GM12878 (cell line): Measurements from ENCODE around the gene CCT8L2. TPM values are rescaled to one million over a fixed set of nuclear protein-coding genes. Genes with fewer than 3 reads are reported as not detected.

Source experiments
- polyA plus RNA-seq, 11 experiments: library from polyadenylated mRNA; depleted of rRNA in 4 of 11; unstranded in 6 of 11; stranded (reverse) in 5 of 11; fragments of >200 nt; fragmentation: Nextera tagmentation in 4 of 11; fragmentation: Illumina TruSeq in 1 of 11; extraction: Ambion mirVana in 4 of 11; extraction: Trizol in 1 of 11; gene quantifications; 1 replicate in 1 of 11; 2 replicates in 10 of 11; pipeline versions ENCODE4 v1.2.1 to v1.2.3, GENCODE V29; 2011 to 2016; ENCODE audit warnings: inconsistent platforms in 2 of 11, missing spikeins in 2 of 11, low read depth in 1 of 11
- total RNA-seq, 4 experiments: library from RNA; depleted of rRNA in 3 of 4; stranded (reverse); fragments of >200 nt in 3 of 4; fragmentation: Illumina TruSeq in 1 of 4; extraction: Trizol in 1 of 4; gene quantifications; 2 replicates each; pipeline versions ENCODE4 v1.2.1 to v1.2.3, GENCODE V29; 2013 to 2021

CCT8L2 gene
- total and polyA plus RNA-seq, 10 of the 15 experiments (the other 5 are each of a cell fraction or from before 2014, with no cell fraction given), result not detected

Other genes starting within 250 kb of the CCT8L2 start
- gene XKR3, start 232.6 kb upstream of the CCT8L2 start, total RNA-seq (2014; rRNA removed), result not detected in 2 replicates
- 0.09 TPM in 1 of 2 replicates, not detected in the other for gene XKR3, start 232.6 kb upstream of the CCT8L2 start, total RNA-seq (2014; rRNA removed; fragmentation: Illumina TruSeq; extraction: Trizol)
- gene XKR3, start 232.6 kb upstream of the CCT8L2 start, total RNA-seq (2021), result not detected in 2 replicates
- gene XKR3, start 232.6 kb upstream of the CCT8L2 start, polyA plus RNA-seq (2011; rRNA removed), result 0.04 TPM in 1 of 2 replicates, not detected in the other
- gene XKR3, start 232.6 kb upstream of the CCT8L2 start, polyA plus RNA-seq (2014; fragmentation: Illumina TruSeq; extraction: Trizol), result not detected in 2 replicates
- gene XKR3, start 232.6 kb upstream of the CCT8L2 start, polyA plus RNA-seq (2014; fragmentation: Nextera tagmentation; extraction: Ambion mirVana), result not detected
- 0.14 TPM in 1 of 2 replicates, not detected in the other for gene XKR3, start 232.6 kb upstream of the CCT8L2 start, polyA plus RNA-seq (2014; rRNA removed)
- under 1 TPM in 1 of 2 experiments, not detected in 1; 0.09 TPM for gene XKR3, start 232.6 kb upstream of the CCT8L2 start, polyA plus RNA-seq (2016; fragmentation: Nextera tagmentation; extraction: Ambion mirVana)